Transverse colon (tissue), 4 donors: ENCODE measurements around the gene NPTXR. TPM values are rescaled to one million over a fixed set of nuclear protein-coding genes. Genes with fewer than 3 reads are reported as not detected.

ENCODE experiments used
- DNase-seq: peaks from one replicate; pipeline ENCODE4 v3.0.0-alpha.2; 2019
- H3K27ac ChIP-seq, 4 donors: fragments of 200-600 bp; sonication (generic); 2 replicates each; pipeline ENCODE4 v1.5.1; 2016 to 2018; ENCODE audit warnings: inconsistent platforms in 4 of 4
- H3K27me3 ChIP-seq: fragments of 200-600 bp; sonication (generic); 2 replicates; pipeline ENCODE4 v1.5.1; 2017; ENCODE audit warnings: inconsistent platforms
- H3K36me3 ChIP-seq, 4 donors: fragments of 200-600 bp; sonication (generic); 2 replicates each; pipeline ENCODE4 v1.5.1; 2017 to 2019; ENCODE audit warnings: inconsistent platforms in 4 of 4
- H3K4me1 ChIP-seq, 4 donors: fragments of 200-600 bp; sonication (generic); 2 replicates each; pipeline ENCODE4 v1.5.1; 2017 to 2020; ENCODE audit warnings: inconsistent platforms in 4 of 4
- H3K4me3 ChIP-seq, 4 donors: fragments of 200-600 bp; sonication (generic); 1 replicate in 1 of 4; 2 replicates in 3 of 4; pipeline versions ENCODE4 v1.5.1 to v1.6.1; 2017 to 2019; ENCODE audit warnings: inconsistent platforms in 4 of 4
- H3K9me3 ChIP-seq, 2 donors: fragments of 200-600 bp; sonication (generic); 2 replicates each; pipeline ENCODE4 v1.5.1; 2017 to 2019; ENCODE audit warnings: inconsistent platforms in 2 of 2
- EP300 ChIP-seq: sonication (generic); formaldehyde crosslinking; IDR thresholded peaks from one replicate; pipeline ENCODE4 v1.6.1; 2017; ENCODE audit warnings: antibody characterized with exemption, low read depth
- POLR2A ChIP-seq: fragments of 450-650 bp; IDR thresholded peaks from one replicate; pipeline ENCODE4 v1.6.1; 2016; ENCODE audit warnings: antibody characterized with exemption, mild to moderate bottlenecking, moderate library complexity
- POLR2AphosphoS5 ChIP-seq, 3 donors: sonication (generic); formaldehyde crosslinking; IDR thresholded peaks; one replicate each; pipeline ENCODE4 v1.6.1; 2016; ENCODE audit warnings: antibody characterized with exemption in 3 of 3
- WGBS, 2 donors: methylation state at CpG; one replicate each; pipeline ENCODE4 v1.1.5; 2018; ENCODE audit warnings: low coverage in 1 of 2; 5-methylcytosine and 5-hydroxymethylcytosine counted together
- in situ Hi-C, 4 donors: fragments of 200-750 bp; cut with MboI; loops; one replicate each; pipeline versions ENCODE4 v1.15.0 to v1.15.1; 2017; ENCODE audit warnings: low sequenced_read_pairs in 3 of 4, low pct_ligation_motif_present in 1 of 4, low pct_unique_long_range_greater_than_20kb in 1 of 4
- intact Hi-C: fragments of 100-400 bp; cut with DNase I; formaldehyde crosslinking; loops from one replicate; pipeline ENCODE4 v1.15.1; 2023; ENCODE audit warnings: low total_unique reads
- total RNA-seq, 4 donors: library from RNA; depleted of rRNA; stranded (reverse); fragments of >200 nt; gene quantifications; one replicate each; pipeline ENCODE4 v1.1.0, GENCODE V29; 2016
- TF ChIP-seq, protein P1 (sequence below), 5 experiments: fragments of 200-600 bp in 3 of 5; fragments of 450-650 bp in 2 of 5; sonication (generic) in 3 of 5; IDR thresholded peaks; 1 replicate in 2 of 5; 2 replicates in 3 of 5; pipeline ENCODE4 v1.5.1; 2016 to 2017; ENCODE audit warnings: antibody characterized with exemption in 5 of 5, inconsistent platforms in 3 of 5, mild to moderate bottlenecking in 2 of 5, moderate library complexity in 1 of 5

NPTXR gene
- total RNA-seq, 4 donors from 2014 or later, result 0.75 to 27.9 (median 1.8) TPM

DNA sequence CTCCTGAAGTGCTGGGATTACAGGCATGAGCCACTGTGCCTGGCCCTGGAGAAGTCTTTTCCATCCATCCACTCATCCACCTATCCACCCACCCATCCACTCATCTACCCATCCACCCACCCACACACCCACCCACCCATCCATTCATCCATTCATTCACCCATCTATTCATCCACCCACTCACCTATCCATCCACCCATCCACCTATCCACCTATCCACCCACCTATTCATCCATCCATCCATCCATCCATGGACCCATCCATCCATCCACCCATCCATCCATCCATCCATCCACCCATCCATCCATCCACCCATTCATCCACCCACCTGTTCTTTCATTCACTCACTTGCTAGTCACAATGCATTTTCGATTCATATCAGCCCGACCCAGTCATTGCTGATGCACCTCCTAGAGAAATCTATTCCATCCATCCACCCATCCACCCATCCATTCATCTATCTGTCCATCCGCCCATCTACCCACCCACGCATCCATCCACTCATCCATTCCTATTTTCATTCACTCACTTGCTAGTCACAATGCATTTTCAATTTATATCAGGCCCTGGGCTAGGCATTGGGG, 70.4 kb downstream of the NPTXR start:
- no peak for DNase-seq
- Histone ChIP-seq H3K36me3 (no peaks in the 10 kb centered on the region), H3K9me3 (no peaks in the 10 kb centered on the region), H3K4me3 (no peak overlapping the region), H3K27me3 (no peaks in the 10 kb centered on the region), H3K27ac (no peak overlapping the region), H3K4me1 (peaks cover 0 to 3% (median 0%) of the 10 kb centered on the region in 4 donors)
- 94 to 96% methylated on average over 4 of the region's 4 CpGs for WGBS, 2 donors
- intact Hi-C loops (no loop called here), in situ Hi-C loops (no loop called here)
- TF ChIP-seq POLR2A, result no peak
- TF ChIP-seq EP300, result no peak
- no peak for TF ChIP-seq POLR2AphosphoS5 (IDR thresholded peaks at IDR 0.05)
- TF ChIP-seq, protein P1, sequence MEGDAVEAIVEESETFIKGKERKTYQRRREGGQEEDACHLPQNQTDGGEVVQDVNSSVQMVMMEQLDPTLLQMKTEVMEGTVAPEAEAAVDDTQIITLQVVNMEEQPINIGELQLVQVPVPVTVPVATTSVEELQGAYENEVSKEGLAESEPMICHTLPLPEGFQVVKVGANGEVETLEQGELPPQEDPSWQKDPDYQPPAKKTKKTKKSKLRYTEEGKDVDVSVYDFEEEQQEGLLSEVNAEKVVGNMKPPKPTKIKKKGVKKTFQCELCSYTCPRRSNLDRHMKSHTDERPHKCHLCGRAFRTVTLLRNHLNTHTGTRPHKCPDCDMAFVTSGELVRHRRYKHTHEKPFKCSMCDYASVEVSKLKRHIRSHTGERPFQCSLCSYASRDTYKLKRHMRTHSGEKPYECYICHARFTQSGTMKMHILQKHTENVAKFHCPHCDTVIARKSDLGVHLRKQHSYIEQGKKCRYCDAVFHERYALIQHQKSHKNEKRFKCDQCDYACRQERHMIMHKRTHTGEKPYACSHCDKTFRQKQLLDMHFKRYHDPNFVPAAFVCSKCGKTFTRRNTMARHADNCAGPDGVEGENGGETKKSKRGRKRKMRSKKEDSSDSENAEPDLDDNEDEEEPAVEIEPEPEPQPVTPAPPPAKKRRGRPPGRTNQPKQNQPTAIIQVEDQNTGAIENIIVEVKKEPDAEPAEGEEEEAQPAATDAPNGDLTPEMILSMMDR (IDR thresholded peaks at IDR 0.05), result no peak

DNA sequence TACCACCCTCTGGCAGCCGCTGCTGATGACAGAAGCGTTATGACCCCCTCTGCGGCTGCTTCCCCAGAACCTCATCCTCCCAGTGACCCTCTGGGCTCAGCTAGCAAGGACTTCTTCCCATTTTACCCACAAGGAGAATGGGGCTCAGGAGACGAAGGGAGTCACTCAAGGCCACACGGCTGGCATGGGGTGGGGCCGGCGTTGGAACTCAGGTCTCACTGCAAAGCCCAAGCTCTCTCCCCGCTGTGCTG, 71.3 kb downstream of the NPTXR start:
- Histone ChIP-seq H3K27ac (no peak overlapping the region), H3K4me1 (peaks cover 0 to 3% (median 0%) of the 10 kb centered on the region in 4 donors), H3K4me3 (no peak overlapping the region), H3K36me3 (no peaks in the 10 kb centered on the region), H3K9me3 (no peaks in the 10 kb centered on the region), H3K27me3 (no peaks in the 10 kb centered on the region)
- TF ChIP-seq, protein P1 (IDR thresholded peaks at IDR 0.05), result no peak
- TF ChIP-seq POLR2A, result no peak
- no peak for TF ChIP-seq POLR2AphosphoS5 (IDR thresholded peaks at IDR 0.05)
- TF ChIP-seq EP300, result no peak
- 82% methylated on average over 8 of the region's 8 CpGs; no CpG with 5 or more reads in 1 of the 2 donors for WGBS, 2 donors
- intact Hi-C loops (no loop called here), in situ Hi-C loops (no loop called here)
- DNase-seq, result no peak

DNA sequence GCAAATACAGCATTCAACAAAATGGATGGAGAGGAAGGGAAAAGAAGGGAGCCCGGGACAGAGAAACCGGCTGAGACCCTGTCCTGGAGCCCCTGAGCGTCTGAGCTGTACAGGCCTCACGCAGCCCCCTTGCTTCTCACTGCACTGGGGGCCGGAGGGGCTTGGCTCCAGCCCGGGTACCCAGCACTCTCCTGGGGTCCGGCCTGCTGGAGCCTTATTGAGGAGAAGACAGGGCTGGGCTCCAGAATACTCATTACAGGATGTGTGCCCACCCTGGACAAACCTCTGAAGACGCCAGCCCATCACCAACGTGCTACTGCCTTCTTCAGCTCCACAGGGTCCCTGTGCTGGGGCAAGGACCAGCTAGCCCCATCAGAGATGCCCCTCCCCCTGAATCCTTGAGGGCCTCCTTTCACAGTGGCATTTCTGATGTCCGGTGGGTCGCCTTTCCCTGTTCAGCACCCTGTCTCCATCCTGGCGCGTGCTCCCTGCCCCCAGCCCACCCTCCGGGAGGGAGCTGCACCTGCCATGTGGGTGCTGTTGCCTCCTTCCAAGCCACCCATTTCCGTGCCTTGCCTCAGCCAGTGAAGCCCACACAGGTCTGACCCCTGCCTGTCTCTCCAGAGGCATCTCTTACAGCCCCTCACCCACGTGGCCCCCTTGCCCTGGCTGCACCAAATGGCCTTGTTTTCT, 73.4 kb downstream of the NPTXR start:
- Histone ChIP-seq H3K27me3 (no peaks in the 10 kb centered on the region), H3K27ac (no peak overlapping the region), H3K4me3 (no peak overlapping the region), H3K9me3 (no peaks in the 10 kb centered on the region), H3K4me1 (peaks cover 0 to 3% (median 0%) of the 10 kb centered on the region in 4 donors), H3K36me3 (no peaks in the 10 kb centered on the region)
- in situ Hi-C loops (no loop called here), intact Hi-C loops (no loop called here)
- no peak for TF ChIP-seq POLR2AphosphoS5 (IDR thresholded peaks at IDR 0.05)
- TF ChIP-seq, protein P1 (IDR thresholded peaks at IDR 0.05), result no peak
- TF ChIP-seq POLR2A, result no peak
- no peak for TF ChIP-seq EP300
- WGBS, 2 donors, result 93 to 100% methylated on average over 1 to 16 of the region's 16 CpGs
- DNase-seq, result no peak

Other genes with a start within 250 kb of the NPTXR start
- gene FAM227A, start 187.6 kb downstream of the NPTXR start, total RNA-seq, result under 1 TPM in 3 of 4 donors, not detected in 1; 0.20 to 0.79 (median 0.27) TPM
- gene CBY1, start 187.4 kb downstream of the NPTXR start, total RNA-seq, result 10 to 100 TPM; 15.0 to 19.8 (median 18.9) TPM
- gene TOMM22, start 162.1 kb downstream of the NPTXR start, total RNA-seq, result 10 to 100 TPM; 19.1 to 48.3 (median 32.9) TPM
- 100 to 1,000 TPM in 3 of 4 donors, 10 to 100 TPM in 1; 34.6 to 189 (median 138) TPM for gene JOSD1, start 143.1 kb downstream of the NPTXR start, total RNA-seq
- gene GTPBP1, start 138.1 kb downstream of the NPTXR start, total RNA-seq, result 10 to 100 TPM; 51.5 to 84.9 (median 77.6) TPM
- 100 to 1,000 TPM; 168 to 523 (median 216) TPM for gene SUN2, start 88.0 kb downstream of the NPTXR start, total RNA-seq
- gene DNAL4, start 49.9 kb downstream of the NPTXR start, total RNA-seq, result 10 to 100 TPM; 13.8 to 39.0 (median 19.3) TPM
- gene CBX6, start 28.2 kb upstream of the NPTXR start, total RNA-seq, result 10 to 100 TPM; 14.5 to 42.6 (median 22.1) TPM
- 1 to 10 TPM in 2 of 4 donors, not detected in 2; 2.7 to 3.0 TPM for gene APOBEC3A, start 113.6 kb upstream of the NPTXR start, total RNA-seq
- 10 to 100 TPM in 2 of 4 donors, 1 to 10 TPM in 1, not detected in 1; 7.8 to 15.3 (median 10.9) TPM for gene APOBEC3B, start 138.3 kb upstream of the NPTXR start, total RNA-seq
- gene APOBEC3C, start 170.2 kb upstream of the NPTXR start, total RNA-seq, result 1 to 10 TPM; 1.2 to 9.1 (median 7.5) TPM
- gene APOBEC3D, start 177.1 kb upstream of the NPTXR start, total RNA-seq, result 1 to 10 TPM; 2.0 to 6.4 (median 4.2) TPM
- gene APOBEC3F, start 196.8 kb upstream of the NPTXR start, total RNA-seq, result 1 to 10 TPM in 3 of 4 donors, not detected in 1; 2.6 to 6.8 (median 4.8) TPM
- 10 to 100 TPM in 1 of 4 donors, 1 to 10 TPM in 2, not detected in 1; 7.1 to 11.6 (median 9.4) TPM for gene APOBEC3G, start 233.2 kb upstream of the NPTXR start, total RNA-seq